Mesendoderm (in vitro differentiated cells): ENCODE data around the gene ZDHHC1.
"Not testable (repeated sequence)": the region's sequence is repeated elsewhere in the genome, so short reads cannot be mapped to it uniquely, and the experiment has no call there.

Experiments
- DNase-seq: peaks from one replicate; pipeline ENCODE4 v3.0.0; 2013
- H2AK5ac ChIP-seq: 2 replicates; pipeline ENCODE4 v1.6.1; 2013; ENCODE audit warnings: low read length, inconsistent platforms
- H2BK120ac ChIP-seq: 2 replicates; pipeline ENCODE4 v1.6.1; 2013; ENCODE audit warnings: low read depth, mild to moderate bottlenecking, low read length, moderate library complexity, mixed read lengths
- H2BK15ac ChIP-seq: replicated peaks from 2 replicates; pipeline ENCODE4 v1.6.1; 2013; ENCODE audit warnings: low read depth, mild to moderate bottlenecking, moderate library complexity
- H2BK5ac ChIP-seq: 2 replicates; pipeline ENCODE4 v1.6.1; 2013; ENCODE audit warnings: low read length, inconsistent platforms
- H3K18ac ChIP-seq: 2 replicates; pipeline ENCODE4 v1.6.1; 2013; ENCODE audit warnings: mild to moderate bottlenecking, low read length, mixed read lengths
- H3K23ac ChIP-seq: one replicate; pipeline ENCODE4 v1.6.1; 2013; ENCODE audit warnings: low read length
- H3K27ac ChIP-seq: 2 replicates; pipeline ENCODE4 v1.5.1; 2013; ENCODE audit warnings: low read depth, mild to moderate bottlenecking, inconsistent platforms, low read length, moderate library complexity
- H3K27me3 ChIP-seq: 2 replicates; pipeline ENCODE4 v1.6.1; 2013; ENCODE audit warnings: low read length, control low read depth, mild to moderate bottlenecking, inconsistent platforms; ENCODE audit not compliant: insufficient read depth, poor library complexity
- H3K36me3 ChIP-seq: 2 replicates; pipeline ENCODE4 v1.6.1; 2013; ENCODE audit warnings: low read length, inconsistent platforms; ENCODE audit not compliant: control insufficient read depth, insufficient read depth
- H3K4ac ChIP-seq: one replicate; pipeline ENCODE4 v1.6.1; 2013; ENCODE audit warnings: low read depth, mild to moderate bottlenecking, low read length, moderate library complexity
- H3K4me1 ChIP-seq: 2 replicates; pipeline ENCODE4 v1.6.1; 2013; ENCODE audit warnings: low read depth, low read length, inconsistent platforms; ENCODE audit not compliant: control insufficient read depth
- H3K4me2 ChIP-seq: 2 replicates; pipeline ENCODE4 v1.6.1; 2013; ENCODE audit warnings: low read length
- H3K4me3 ChIP-seq: 2 replicates; pipeline ENCODE4 v1.5.1; 2013; ENCODE audit warnings: mild to moderate bottlenecking, low read length
- H3K56ac ChIP-seq: one replicate; pipeline ENCODE4 v1.6.1; 2013; ENCODE audit warnings: low read length
- H3K79me1 ChIP-seq: 2 replicates; pipeline ENCODE4 v1.6.1; 2013; ENCODE audit warnings: low read length, inconsistent platforms
- H3K79me2 ChIP-seq: 2 replicates; pipeline ENCODE4 v1.6.1; 2013; ENCODE audit warnings: mild to moderate bottlenecking, low read length; ENCODE audit not compliant: control insufficient read depth, insufficient read depth
- H3K9ac ChIP-seq: 2 replicates; pipeline ENCODE4 v1.6.1; 2013; ENCODE audit warnings: low read length, inconsistent platforms
- H4K5ac ChIP-seq: one replicate; pipeline ENCODE4 v1.6.1; 2013; ENCODE audit warnings: low read length
- H4K8ac ChIP-seq: one replicate; pipeline ENCODE4 v1.6.1; 2013; ENCODE audit warnings: low read depth, mild to moderate bottlenecking, control low read depth, low read length, moderate library complexity
- WGBS: extraction: QIAGEN DNeasy Blood & Tissue Kit; methylation state at CpG from one replicate; pipeline ENCODE4 v1.1.7; 2013; ENCODE audit warnings: low lambda C conversion rate, missing lambda C conversion rate; ENCODE audit not compliant: insufficient coverage; ENCODE audit errors: extremely low coverage; 5-methylcytosine and 5-hydroxymethylcytosine counted together

Gene ZDHHC1

DNA sequence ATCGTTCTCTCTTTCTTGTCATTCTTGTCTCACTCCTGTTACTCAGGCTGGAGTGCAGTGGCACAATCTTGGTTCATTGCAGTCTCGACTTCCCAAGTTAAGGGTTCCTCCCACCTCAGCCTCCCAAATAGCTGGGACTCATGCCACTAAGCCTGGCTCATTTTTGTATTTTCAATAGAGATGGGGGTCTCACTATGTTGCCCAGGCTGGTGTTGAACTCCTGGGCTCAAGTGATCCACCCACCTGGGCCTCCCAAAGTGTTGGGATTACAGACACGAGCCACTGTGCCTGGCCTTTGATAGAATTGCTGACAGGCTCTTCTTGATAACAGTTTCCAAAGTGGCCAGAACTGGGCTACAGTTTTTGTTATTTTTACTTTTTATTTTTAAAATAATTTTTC lies 55.2 kb downstream of the ZDHHC1 start:
- H3K9ac ChIP-seq, result no peak overlapping the region

GRCh38 chr16:67359540-67360269 lies 56.6 kb downstream of the ZDHHC1 start:
- H3K36me3 ChIP-seq, H3K9ac ChIP-seq, DNase-seq, H3K27ac ChIP-seq, H3K79me1 ChIP-seq, H2BK5ac ChIP-seq, H3K4me1 ChIP-seq, H3K4me2 ChIP-seq, H3K79me2 ChIP-seq, H2AK5ac ChIP-seq, H3K27me3 ChIP-seq, H3K56ac ChIP-seq, H4K5ac ChIP-seq, H2BK120ac ChIP-seq, H3K23ac ChIP-seq, H3K4me3 ChIP-seq, H2BK15ac ChIP-seq, H4K8ac ChIP-seq, H3K4ac ChIP-seq, H3K18ac ChIP-seq: not testable (repeated sequence)
- no CpG with 5 or more reads among the region's 8 CpGs for WGBS

More for the DNA sequence above, 55.2 kb downstream of the ZDHHC1 start:
- Histone ChIP-seq H4K8ac (no peak overlapping the region), H3K79me1 (no peaks in the 10 kb centered on the region), H3K36me3 (no peaks in the 10 kb centered on the region), H2BK5ac (no peak overlapping the region), H3K23ac (no peak overlapping the region), H3K79me2 (no peaks in the 10 kb centered on the region), H3K18ac (no peak overlapping the region), H2AK5ac (no peak overlapping the region), H3K4me3 (no peak overlapping the region), H2BK15ac (no peak overlapping the region), H2BK120ac (no peak overlapping the region), H4K5ac (no peak overlapping the region), H3K4me1 (peaks cover 2% of the 10 kb centered on the region), H3K27ac (no peak overlapping the region), H3K56ac (no peak overlapping the region), H3K4ac (no peak overlapping the region), H3K4me2 (no peak overlapping the region), H3K27me3 (peaks cover 2% of the 10 kb centered on the region)
- no peak for DNase-seq
- no CpG with 5 or more reads among the region's 3 CpGs for WGBS

- Histone ChIP-seq H3K27ac (no peak overlapping the region), H3K36me3 (no peaks in the 10 kb centered on the region), H4K8ac (no peak overlapping the region), H3K4me1 (peaks cover 2% of the 10 kb centered on the region), H3K18ac (no peak overlapping the region), H3K9ac (no peak overlapping the region), H3K79me1 (no peaks in the 10 kb centered on the region), H3K56ac (no peak overlapping the region), H2AK5ac (no peak overlapping the region), H3K4me2 (no peak overlapping the region), H3K4ac (no peak overlapping the region), H2BK5ac (no peak overlapping the region), H3K79me2 (no peaks in the 10 kb centered on the region), H2BK15ac (no peak overlapping the region), H3K4me3 (no peak overlapping the region), H3K27me3 (no peaks in the 10 kb centered on the region), H3K23ac (no peak overlapping the region), H4K5ac (no peak overlapping the region), H2BK120ac (no peak overlapping the region)
- no peak for DNase-seq
- no CpG with 5 or more reads among the region's 4 CpGs for WGBS
Measured at GRCh38 chr16:67357561-67357960, 58.7 kb downstream of the ZDHHC1 start.

- no peak overlapping the region for H3K4ac ChIP-seq
- no peak overlapping the region for H3K27ac ChIP-seq
- H3K79me2 ChIP-seq, result no peaks in the 10 kb centered on the region
- no peak overlapping the region for H3K18ac ChIP-seq
- no peak overlapping the region for H2BK120ac ChIP-seq
- H3K23ac ChIP-seq, result no peak overlapping the region
- no peak for DNase-seq
- H3K36me3 ChIP-seq, result no peaks in the 10 kb centered on the region
- H3K9ac ChIP-seq, result no peak overlapping the region
- H3K4me3 ChIP-seq, result no peak overlapping the region
- H3K79me1 ChIP-seq, result no peaks in the 10 kb centered on the region
- H3K4me2 ChIP-seq, result no peak overlapping the region
- H3K4me1 ChIP-seq, result peaks cover 2% of the 10 kb centered on the region
- H3K27me3 ChIP-seq, result no peaks in the 10 kb centered on the region
- no peak overlapping the region for H2BK5ac ChIP-seq
- no peak overlapping the region for H2AK5ac ChIP-seq
- no peak overlapping the region for H2BK15ac ChIP-seq
- no peak overlapping the region for H3K56ac ChIP-seq
- H4K8ac ChIP-seq, result no peak overlapping the region
- WGBS, result no CpG with 5 or more reads among the region's 3 CpGs
- H4K5ac ChIP-seq, result no peak overlapping the region
Measured at GRCh38 chr16:67356396-67356795, 59.9 kb downstream of the ZDHHC1 start.

- not testable (repeated sequence) for H3K18ac ChIP-seq, H3K79me1 ChIP-seq, H2BK120ac ChIP-seq, H3K9ac ChIP-seq, H3K4ac ChIP-seq, H2AK5ac ChIP-seq, H3K4me2 ChIP-seq, H2BK15ac ChIP-seq, H3K23ac ChIP-seq, H3K4me3 ChIP-seq, H3K56ac ChIP-seq, H3K4me1 ChIP-seq, H2BK5ac ChIP-seq, H3K36me3 ChIP-seq, H4K8ac ChIP-seq, H3K27ac ChIP-seq, H3K27me3 ChIP-seq, DNase-seq, H4K5ac ChIP-seq, H3K79me2 ChIP-seq
- no CpG with 5 or more reads among the region's 3 CpGs for WGBS
Measured at GRCh38 chr16:67352463-67352862, 63.8 kb downstream of the ZDHHC1 start.

DNA sequence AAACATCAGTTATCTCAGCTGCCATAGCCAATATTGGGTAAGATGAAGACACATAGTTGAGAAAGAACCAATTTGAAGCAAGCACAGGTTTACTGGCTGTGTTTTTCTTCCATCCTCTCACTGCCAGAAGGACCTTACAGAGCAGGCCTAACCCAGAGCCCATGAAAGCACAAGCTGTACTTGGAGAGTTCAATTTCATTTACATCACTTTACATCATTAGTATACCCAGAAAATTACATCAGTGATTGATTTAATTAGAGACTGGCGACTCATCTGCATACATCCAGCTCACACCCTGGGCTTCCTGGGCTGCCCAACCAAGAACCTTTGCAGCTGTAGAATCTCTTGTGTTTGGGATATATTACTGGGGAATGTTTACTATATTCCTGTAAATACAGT lies 66.0 kb downstream of the ZDHHC1 start:
- no peaks in the 10 kb centered on the region for H3K79me2 ChIP-seq
- no peak overlapping the region for H2AK5ac ChIP-seq
- H3K27ac ChIP-seq, result no peak overlapping the region
- no peak overlapping the region for H4K5ac ChIP-seq
- H3K36me3 ChIP-seq, result no peaks in the 10 kb centered on the region
- WGBS, result no CpG with 5 or more reads among the region's 1 CpG
- H3K27me3 ChIP-seq, result no peaks in the 10 kb centered on the region
- no peak overlapping the region for H2BK15ac ChIP-seq
- H3K4ac ChIP-seq, result no peak overlapping the region
- no peaks in the 10 kb centered on the region for H3K79me1 ChIP-seq
- no peak overlapping the region for H3K4me3 ChIP-seq
- no peak overlapping the region for H3K4me2 ChIP-seq
- H2BK5ac ChIP-seq, result no peak overlapping the region
- no peak overlapping the region for H3K56ac ChIP-seq
- no peaks in the 10 kb centered on the region for H3K4me1 ChIP-seq
- no peak for DNase-seq
- no peak overlapping the region for H3K23ac ChIP-seq
- H4K8ac ChIP-seq, result no peak overlapping the region
- H3K9ac ChIP-seq, result no peak overlapping the region
- no peak overlapping the region for H3K18ac ChIP-seq
- no peak overlapping the region for H2BK120ac ChIP-seq
